K562 (cell line): ENCODE results near the gene TMEM214. TPM values are rescaled to one million over a fixed set of nuclear protein-coding genes. Genes with fewer than 3 reads are reported as not detected.

Source experiments
- CTBP1 ChIP-seq: fragments of 450-650 bp; IDR thresholded peaks from 2 replicates; pipeline ENCODE4 v1.6.1; 2016; ENCODE audit warnings: borderline replicate concordance
- MCM2 ChIP-seq: fragments of 450-650 bp; IDR thresholded peaks from 2 replicates; pipeline ENCODE4 v1.6.1; 2017; ENCODE audit warnings: low read depth, mild to moderate bottlenecking
- MGA ChIP-seq: fragments of 450-650 bp; IDR thresholded peaks from 2 replicates; pipeline ENCODE4 v1.6.1; 2016; ENCODE audit warnings: mild to moderate bottlenecking, moderate library complexity
- RBM14 ChIP-seq: fragments of 200-400 bp; formaldehyde crosslinking; IDR thresholded peaks from 2 replicates; pipeline ENCODE4 v1.6.1; 2018; ENCODE audit warnings: low read depth, mild to moderate bottlenecking, low read length, moderate library complexity, borderline replicate concordance; ENCODE audit not compliant: insufficient read depth
- RBM17 ChIP-seq: fragments of 200-400 bp; formaldehyde crosslinking; IDR thresholded peaks from 2 replicates; pipeline ENCODE4 v1.6.1; 2017; ENCODE audit warnings: low read depth, mild to moderate bottlenecking, low read length, borderline replicate concordance
- RUNX1 ChIP-seq: sonication (generic); IDR thresholded peaks from 2 replicates; pipeline ENCODE4 v1.6.1; 2016; ENCODE audit warnings: antibody characterized with exemption, low read depth
- TCFL5 ChIP-seq: fragments of 250-450 bp; sonication (Bioruptor Pico); conservative IDR thresholded peaks from 2 replicates; pipeline ENCODE4 v1.6.1; 2021; ENCODE audit warnings: mild to moderate bottlenecking, moderate library complexity, matching md5 sums
- ZNF436 ChIP-seq: fragments of 250-450, 450-650 bp; sonication (Bioruptor Pico); formaldehyde crosslinking; IDR thresholded peaks from 2 replicates; pipeline ENCODE4 v1.7.0; 2020; ENCODE audit warnings: mild to moderate bottlenecking
- polyA plus RNA-seq, 8 experiments: library from polyadenylated mRNA; depleted of rRNA in 4 of 8; stranded (reverse) in 5 of 8; unstranded in 3 of 8; fragments of >200 nt; fragmentation: Nextera tagmentation in 2 of 8; fragmentation: Illumina TruSeq in 1 of 8; extraction: Ambion mirVana in 2 of 8; extraction: Trizol in 1 of 8; gene quantifications; 2 replicates each; pipeline versions ENCODE4 v1.2.1 to v1.2.3, GENCODE V29; 2011 to 2014; ENCODE audit warnings: inconsistent platforms in 1 of 8, missing spikeins in 1 of 8
- total RNA-seq, 7 experiments: library from RNA; depleted of rRNA in 6 of 7; stranded (reverse); fragments of >200 nt in 6 of 7; fragmentation: Illumina TruSeq in 2 of 7; extraction: Trizol in 2 of 7; gene quantifications; 2 replicates each; pipeline versions ENCODE4 v1.2.1 to v1.2.3, GENCODE V29; 2011 to 2021; ENCODE audit warnings: low replicate concordance in 1 of 7
- TF ChIP-seq, protein P1 (sequence below), 2 experiments: fragments of 450-650 bp in 1 of 2; sonication (generic) in 1 of 2; formaldehyde crosslinking in 1 of 2; IDR thresholded peaks in 1 of 2; conservative IDR thresholded peaks in 1 of 2; 2 replicates each; pipeline versions ENCODE4 v1.6.1 to v1.8.1; 2016 to 2023; ENCODE audit warnings: mild to moderate bottlenecking in 2 of 2, moderate library complexity in 2 of 2, inconsistent platforms in 1 of 2, missing genetic modification reagents in 1 of 2
- TF ChIP-seq, protein P2 (sequence below), 2 experiments: IDR thresholded peaks in 1 of 2; conservative IDR thresholded peaks in 1 of 2; 2 replicates each; pipeline ENCODE4 v1.6.1; 2016; ENCODE audit warnings: low read depth in 2 of 2, mild to moderate bottlenecking in 1 of 2, missing compliant biosample characterization in 1 of 2, missing genetic modification characterization in 1 of 2, moderate library complexity in 1 of 2

TMEM214 gene
- total and polyA plus RNA-seq, 9 of the 15 experiments (the other 6 are each of a cell fraction or from before 2014, with no cell fraction given): 11.4 to 81.4 (median 44.1) TPM

GRCh38 chr2:27006602-27007415, 26.0 kb upstream of the TMEM214 start (continued):
- TF ChIP-seq, protein P1, sequence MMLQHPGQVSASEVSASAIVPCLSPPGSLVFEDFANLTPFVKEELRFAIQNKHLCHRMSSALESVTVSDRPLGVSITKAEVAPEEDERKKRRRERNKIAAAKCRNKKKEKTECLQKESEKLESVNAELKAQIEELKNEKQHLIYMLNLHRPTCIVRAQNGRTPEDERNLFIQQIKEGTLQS (IDR thresholded peaks at IDR 0.05): peak; percentile 47
- TF ChIP-seq, protein P1 (CRISPR knock-in tag; conservative IDR thresholded peaks at IDR 0.05): no peak
- TF ChIP-seq RUNX1: no peak
- no peak for TF ChIP-seq RBM17
- TF ChIP-seq ZNF436: no peak
- no peak for TF ChIP-seq MCM2
- no peak for TF ChIP-seq RBM14
- no peak; the same call in 1 of the 2 replicates for TF ChIP-seq TCFL5 (CRISPR knock-in tag)
- no peak for TF ChIP-seq MGA
- TF ChIP-seq CTBP1: peak; percentile 65; the same call in 1 of the 2 replicates
- TF ChIP-seq, protein P2, sequence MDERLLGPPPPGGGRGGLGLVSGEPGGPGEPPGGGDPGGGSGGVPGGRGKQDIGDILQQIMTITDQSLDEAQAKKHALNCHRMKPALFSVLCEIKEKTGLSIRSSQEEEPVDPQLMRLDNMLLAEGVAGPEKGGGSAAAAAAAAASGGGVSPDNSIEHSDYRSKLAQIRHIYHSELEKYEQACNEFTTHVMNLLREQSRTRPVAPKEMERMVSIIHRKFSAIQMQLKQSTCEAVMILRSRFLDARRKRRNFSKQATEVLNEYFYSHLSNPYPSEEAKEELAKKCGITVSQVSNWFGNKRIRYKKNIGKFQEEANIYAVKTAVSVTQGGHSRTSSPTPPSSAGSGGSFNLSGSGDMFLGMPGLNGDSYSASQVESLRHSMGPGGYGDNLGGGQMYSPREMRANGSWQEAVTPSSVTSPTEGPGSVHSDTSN (CRISPR knock-in tag; IDR thresholded peaks at IDR 0.05; ENCODE audit: low read depth): no peak
- TF ChIP-seq, protein P2 (tag; conservative IDR thresholded peaks at IDR 0.05; ENCODE audit: low read depth): no peak
